Measurements from ENCODE around the gene VPS36.

- TF ChIP-seq CTCF (IDR thresholded peaks at IDR 0.05; ENCODE audit: poor library complexity, severe bottlenecking) (no peak), TAF1 (IDR thresholded peaks at IDR 0.05; ENCODE audit: low read depth) (no peak), EZH2 (IDR thresholded peaks at IDR 0.05; ENCODE audit: borderline replicate concordance, insufficient read depth, low read length, poor library complexity, severe bottlenecking) (no peak), REST (IDR thresholded peaks at IDR 0.05; ENCODE audit: borderline replicate concordance) (no peak), RAD21 (conservative IDR thresholded peaks at IDR 0.05) (no peak), SMC3 (conservative IDR thresholded peaks at IDR 0.05; ENCODE audit: poor library complexity) (no peak)
These were observed 2.0 kb upstream of the VPS36 start for GRCh38 chr13:52452470-52452869.
